Left ventricle myocardium inferior (tissue), 1 donor: ENCODE results near the gene CASTOR1. TPM values are rescaled to one million over a fixed set of nuclear protein-coding genes. Genes with fewer than 3 reads are reported as not detected.

Experiments
- DNase-seq: peaks from one replicate; pipeline ENCODE4 v3.0.0-alpha.2; 2020
- H3K27ac ChIP-seq: fragments of 200-600 bp; replicated peaks from 2 replicates; pipeline ENCODE4 v1.8.0; 2021
- H3K27me3 ChIP-seq: fragments of 200-600 bp; 2 replicates; pipeline ENCODE4 v1.8.0; 2021; ENCODE audit warnings: low read depth
- H3K36me3 ChIP-seq: fragments of 200-600 bp; 2 replicates; pipeline ENCODE4 v1.8.0; 2021
- H3K4me1 ChIP-seq: fragments of 200-600 bp; 2 replicates; pipeline ENCODE4 v1.8.0; 2021
- H3K4me3 ChIP-seq: fragments of 200-600 bp; 2 replicates; pipeline ENCODE4 v1.8.0; 2021; ENCODE audit warnings: mild to moderate bottlenecking, moderate library complexity
- H3K9me3 ChIP-seq: fragments of 200-600 bp; replicated peaks from 2 replicates; pipeline ENCODE4 v1.8.0; 2021
- CTCF ChIP-seq: fragments of 200-600 bp; IDR thresholded peaks from 2 replicates; pipeline ENCODE4 v1.8.0; 2021; ENCODE audit warnings: antibody characterized with exemption, mild to moderate bottlenecking, borderline replicate concordance
- intact Hi-C: fragments of 100-400 bp; cut with micrococcal nuclease; formaldehyde crosslinking; loops from one replicate; pipeline ENCODE4 v1.11.0; 2022
- total RNA-seq: library from RNA; stranded (reverse); fragmentation: NEBNext Ultra II Directional; extraction: Animal tissue kit (Norgen Biotek cat#: 25700); gene quantifications from one replicate; pipeline ENCODE4 v1.2.1, GENCODE V29; 2021
- donor health status: DM: no; HTN: yes; CAD: no; lungs with severe emphysema.

Gene CASTOR1
- total RNA-seq, 1 donor from 2014 or later = 6.5 TPM

GRCh38 chr22:30287648-30288418 is 1.5 kb downstream of the CASTOR1 start:
- Histone ChIP-seq H3K27me3 (no peaks in the 10 kb centered on the region), H3K36me3 (peaks cover 31% of the 10 kb centered on the region), H3K9me3 (no peaks in the 10 kb centered on the region), H3K4me3 (peak overlapping the region; percentile 92), H3K27ac (peak overlapping the region; percentile 96), H3K4me1 (peaks cover 54% of the 10 kb centered on the region)
- peak; percentile 88 for DNase-seq
- peak; percentile 82 for TF ChIP-seq CTCF
- intact Hi-C loops = no loop called here

GRCh38 chr22:30286813-30287647 is 2.3 kb downstream of the CASTOR1 start:
- intact Hi-C loops = no loop called here
- H3K36me3 ChIP-seq = peaks cover 23% of the 10 kb centered on the region
- H3K9me3 ChIP-seq = no peaks in the 10 kb centered on the region
- peak; percentile 88 for TF ChIP-seq CTCF
- H3K4me3 ChIP-seq = no peak overlapping the region
- H3K27ac ChIP-seq = peak overlapping the region; percentile 96
- H3K27me3 ChIP-seq = no peaks in the 10 kb centered on the region
- peaks cover 48% of the 10 kb centered on the region for H3K4me1 ChIP-seq
- DNase-seq = peak; percentile 68

- no peak overlapping the region for H3K4me3 ChIP-seq
- H3K9me3 ChIP-seq = no peaks in the 10 kb centered on the region
- peaks cover 20% of the 10 kb centered on the region for H3K36me3 ChIP-seq
- no peaks in the 10 kb centered on the region for H3K27me3 ChIP-seq
- H3K4me1 ChIP-seq = peaks cover 41% of the 10 kb centered on the region
- no peak for TF ChIP-seq CTCF
- no peak overlapping the region for H3K27ac ChIP-seq
- no peak for DNase-seq
- intact Hi-C loops = no loop called here
Observed at GRCh38 chr22:30286331-30286730, 3.0 kb downstream of the CASTOR1 start.

DNA sequence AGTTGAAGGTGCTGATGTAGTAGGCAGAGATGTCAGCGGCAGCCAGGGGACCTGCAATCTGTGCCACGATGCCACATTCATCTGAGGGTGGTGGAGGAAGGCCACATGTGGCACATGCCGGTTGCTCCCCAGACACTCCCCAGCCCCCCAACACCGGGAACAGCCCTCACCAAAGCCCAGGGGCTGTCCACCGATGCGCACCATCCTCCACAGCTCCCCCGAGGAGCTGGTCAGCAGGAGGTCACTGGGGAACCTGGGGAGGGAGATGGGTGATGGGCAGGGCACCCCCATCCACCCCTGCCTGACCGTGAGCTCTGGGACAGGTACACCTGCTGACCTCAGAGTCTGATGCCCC is 3.5 kb downstream of the CASTOR1 start:
- intact Hi-C loops = no loop called here
- peaks cover 20% of the 10 kb centered on the region for H3K36me3 ChIP-seq
- no peak overlapping the region for H3K27ac ChIP-seq
- peaks cover 35% of the 10 kb centered on the region for H3K4me1 ChIP-seq
- no peak for DNase-seq
- no peaks in the 10 kb centered on the region for H3K27me3 ChIP-seq
- no peak overlapping the region for H3K4me3 ChIP-seq
- no peaks in the 10 kb centered on the region for H3K9me3 ChIP-seq
- no peak for TF ChIP-seq CTCF

DNA sequence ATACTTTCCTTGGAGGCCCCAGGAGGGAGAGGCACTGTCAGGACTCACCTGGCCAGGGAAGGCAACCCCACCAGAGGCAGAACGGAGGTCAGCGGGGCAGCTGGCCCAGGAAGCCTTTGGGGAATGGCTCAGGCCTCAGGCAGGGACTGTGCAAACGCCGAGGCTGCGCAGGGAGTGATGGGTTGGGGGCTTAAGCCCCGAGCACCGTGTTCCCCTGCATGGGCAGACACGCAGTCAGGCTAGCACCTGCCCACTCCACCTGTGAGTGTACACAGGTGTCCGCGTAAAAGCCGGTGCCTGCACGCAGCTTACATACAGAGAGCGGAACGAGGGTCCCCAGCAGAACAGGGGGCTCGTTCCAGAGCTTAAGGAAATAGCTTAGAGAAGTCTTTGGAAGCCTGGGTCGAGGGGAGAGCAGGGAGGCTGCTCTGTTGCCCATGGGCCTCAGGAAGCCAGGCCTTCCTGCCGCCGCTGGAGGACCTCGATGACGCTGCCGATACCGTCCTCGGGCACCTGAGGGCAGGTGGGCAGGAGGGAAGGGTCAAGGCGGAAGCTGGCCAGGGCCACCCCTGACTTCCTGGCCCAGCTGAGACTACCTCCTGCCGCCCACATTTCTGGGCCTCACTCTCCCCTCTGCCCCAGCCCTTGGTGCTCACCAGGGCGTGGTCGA is 4.0 kb downstream of the CASTOR1 start:
- no peak for DNase-seq
- TF ChIP-seq CTCF = no peak
- Histone ChIP-seq H3K4me1 (peaks cover 30% of the 10 kb centered on the region), H3K27me3 (no peaks in the 10 kb centered on the region), H3K4me3 (no peak overlapping the region), H3K27ac (no peak overlapping the region), H3K36me3 (peaks cover 20% of the 10 kb centered on the region), H3K9me3 (no peaks in the 10 kb centered on the region)
- intact Hi-C loops = no loop called here
